ENCODE data around the gene NR3C1. TPM values are rescaled to one million over a fixed set of nuclear protein-coding genes. Genes with fewer than 3 reads are reported as not detected.
"Not testable (repeated sequence)": the region's sequence is repeated elsewhere in the genome, so short reads cannot be mapped to it uniquely, and the experiment has no call there.

NR3C1 gene
- total RNA-seq, 2 experiments from 2014 or later, result 52.7 to 55.6 TPM

- H3K9me3 Mint-ChIP-seq, result peaks cover 5% of the 10 kb centered on the region
- no peak for DNase-seq
- peak overlapping the region; percentile 85 for H3K27ac Mint-ChIP-seq
- H3K4me1 Mint-ChIP-seq (ENCODE audit: low read depth), result peaks cover 52% of the 10 kb centered on the region
- no peaks in the 10 kb centered on the region for H3K27me3 Mint-ChIP-seq
- TF ChIP-seq CTCF (IDR thresholded peaks at IDR 0.05), result no peak
- H3K4me3 Mint-ChIP-seq, result no peak overlapping the region
- ChIA-PET POLR2A (no interaction called here), CTCF (interaction anchor here (0.9 to 1.0 kb wide), 2 partner anchors 8 to 21 kb away, joined by 3 read pairs; no protein-coding TSS in a partner anchor)
- intact Hi-C loops (cut with micrococcal nuclease), result no loop called here
- H3K36me3 Mint-ChIP-seq (ENCODE audit: low read depth), result peaks cover 31% of the 10 kb centered on the region
- ATAC-seq, result no peak
Observed at GRCh38 chr5:143340891-143341685, 62.4 kb downstream of the NR3C1 start.

- Mint-ChIP-seq H3K4me1 (ENCODE audit: low read depth) (peaks cover 50% of the 10 kb centered on the region), H3K4me3 (no peak overlapping the region), H3K36me3 (ENCODE audit: low read depth) (peaks cover 36% of the 10 kb centered on the region), H3K9me3 (peaks cover 5% of the 10 kb centered on the region), H3K27ac (no peak overlapping the region), H3K27me3 (no peaks in the 10 kb centered on the region)
- intact Hi-C loops (cut with micrococcal nuclease), result no loop called here
- peak; percentile 41 for ATAC-seq
- ChIA-PET POLR2A (no interaction called here), CTCF (interaction anchor here (0.7 kb wide), 1 partner anchor 11 kb away, joined by 5 read pairs; no protein-coding TSS in a partner anchor)
- no peak for DNase-seq
- TF ChIP-seq CTCF (IDR thresholded peaks at IDR 0.05), result no peak
Observed at GRCh38 chr5:143338658-143339366, 64.7 kb downstream of the NR3C1 start.

GRCh38 chr5:143337946-143338345 is 65.5 kb downstream of the NR3C1 start:
- POLR2A ChIA-PET, result no interaction called here
- Mint-ChIP-seq H3K27ac (no peak overlapping the region), H3K9me3 (peaks cover 5% of the 10 kb centered on the region), H3K4me1 (ENCODE audit: low read depth) (peaks cover 45% of the 10 kb centered on the region), H3K4me3 (no peak overlapping the region), H3K36me3 (ENCODE audit: low read depth) (peaks cover 42% of the 10 kb centered on the region), H3K27me3 (no peaks in the 10 kb centered on the region)
- CTCF ChIA-PET, result no interaction called here
- intact Hi-C loops (cut with micrococcal nuclease), result no loop called here
- ATAC-seq (no peak), DNase-seq (no peak)
- TF ChIP-seq CTCF (IDR thresholded peaks at IDR 0.05), result no peak

- Mint-ChIP-seq H3K27ac (no peak overlapping the region), H3K4me1 (ENCODE audit: low read depth) (peaks cover 39% of the 10 kb centered on the region), H3K4me3 (no peak overlapping the region), H3K9me3 (peaks cover 5% of the 10 kb centered on the region), H3K36me3 (ENCODE audit: low read depth) (peaks cover 34% of the 10 kb centered on the region), H3K27me3 (no peaks in the 10 kb centered on the region)
- intact Hi-C loops (cut with micrococcal nuclease), result no loop called here
- POLR2A ChIA-PET, result interaction anchor here (0.6 to 1.2 kb wide), 3 partner anchors 13 to 136 kb away, joined by 3 read pairs; no protein-coding TSS in a partner anchor
- CTCF ChIA-PET, result interaction anchor here (0.9 to 1.7 kb wide), 2 partner anchors 12 to 488 kb away, joined by 3 to 4 read pairs; no protein-coding TSS in a partner anchor
- TF ChIP-seq CTCF (IDR thresholded peaks at IDR 0.05), result no peak
- no peak for DNase-seq
- no peak for ATAC-seq
Observed at GRCh38 chr5:143336485-143336884, 67.0 kb downstream of the NR3C1 start.

- Mint-ChIP-seq H3K27ac (no peak overlapping the region), H3K9me3 (no peaks in the 10 kb centered on the region), H3K27me3 (no peaks in the 10 kb centered on the region), H3K4me1 (ENCODE audit: low read depth) (peaks cover 35% of the 10 kb centered on the region), H3K4me3 (no peak overlapping the region), H3K36me3 (ENCODE audit: low read depth) (peaks cover 30% of the 10 kb centered on the region)
- DNase-seq (no peak), ATAC-seq (peak; percentile 49)
- intact Hi-C loops (cut with micrococcal nuclease), result no loop called here
- CTCF ChIA-PET, result no interaction called here
- TF ChIP-seq CTCF (IDR thresholded peaks at IDR 0.05), result no peak
- POLR2A ChIA-PET, result no interaction called here
Observed at GRCh38 chr5:143334903-143335302, 68.6 kb downstream of the NR3C1 start.

GRCh38 chr5:143334380-143334779 is 69.1 kb downstream of the NR3C1 start:
- ATAC-seq; CTCF ChIA-PET; H3K4me3 Mint-ChIP-seq; H3K9me3 Mint-ChIP-seq; H3K27me3 Mint-ChIP-seq; intact Hi-C loops (cut with micrococcal nuclease); POLR2A ChIA-PET; DNase-seq; H3K27ac Mint-ChIP-seq: not testable (repeated sequence)
- H3K4me1 Mint-ChIP-seq (ENCODE audit: low read depth), result peaks cover 30% of the 10 kb centered on the region
- H3K36me3 Mint-ChIP-seq (ENCODE audit: low read depth), result peaks cover 27% of the 10 kb centered on the region
